Measurements from ENCODE around the gene HBG2.
"Not testable (repeated sequence)": the region's sequence is repeated elsewhere in the genome, so short reads cannot be mapped to it uniquely, and the experiment has no call there.

The HBG2 gene

GRCh38 chr11:5249807-5250396 is 4.7 kb downstream of the HBG2 start, which contains the start of gene HBG1:
HBG1 (minus strand) TSS chr11:5249857; CDS start chr11:5249804, 53 bp downstream.
- DNase-seq (ENCODE audit: low read depth in 2 of 2) = not testable (repeated sequence)

GRCh38 chr11:5248498-5248897 is 6.1 kb downstream of the HBG2 start:
- DNase-seq (ENCODE audit: low read depth in 2 of 2) = not testable (repeated sequence)

GRCh38 chr11:5247472-5248192 is 6.9 kb downstream of the HBG2 start:
- no peak for DNase-seq (ENCODE audit: low read depth in 2 of 2)

GRCh38 chr11:5246772-5247471 is 7.7 kb downstream of the HBG2 start:
- DNase-seq (ENCODE audit: low read depth in 2 of 2) = no peak

GRCh38 chr11:5245155-5245554 is 9.4 kb downstream of the HBG2 start:
- no peak for DNase-seq (ENCODE audit: low read depth in 2 of 2)

GRCh38 chr11:5243816-5244180 is 10.8 kb downstream of the HBG2 start:
- DNase-seq (ENCODE audit: low read depth in 2 of 2) = no peak

GRCh38 chr11:5242933-5243815 is 11.4 kb downstream of the HBG2 start:
- DNase-seq (ENCODE audit: low read depth in 2 of 2) = no peak

- DNase-seq (ENCODE audit: low read depth in 2 of 2) = no peak
Observed at GRCh38 chr11:5242208-5242607, 12.4 kb downstream of the HBG2 start.

GRCh38 chr11:5241458-5241857 is 13.1 kb downstream of the HBG2 start:
- no peak for DNase-seq (ENCODE audit: low read depth in 2 of 2)

- DNase-seq (ENCODE audit: low read depth in 2 of 2) = no peak
Observed at GRCh38 chr11:5240458-5240857, 14.1 kb downstream of the HBG2 start.

- no peak for DNase-seq (ENCODE audit: low read depth in 2 of 2)
Observed at GRCh38 chr11:5240056-5240455, 14.5 kb downstream of the HBG2 start.

GRCh38 chr11:5239046-5239445 is 15.5 kb downstream of the HBG2 start:
- DNase-seq (ENCODE audit: low read depth in 2 of 2) = no peak

GRCh38 chr11:5238486-5238885 is 16.1 kb downstream of the HBG2 start:
- no peak for DNase-seq (ENCODE audit: low read depth in 2 of 2)

- no peak for DNase-seq (ENCODE audit: low read depth in 2 of 2)
Observed at GRCh38 chr11:5237420-5237819, 17.2 kb downstream of the HBG2 start.

GRCh38 chr11:5235364-5236095 is 19.1 kb downstream of the HBG2 start:
- no peak for DNase-seq (ENCODE audit: low read depth in 2 of 2)

GRCh38 chr11:5234381-5234834 is 20.2 kb downstream of the HBG2 start, which contains the start of gene HBD:
HBD (minus strand) TSS chr11:5234483; CDS start chr11:5234433, 50 bp downstream.
- no peak for DNase-seq (ENCODE audit: low read depth in 2 of 2)

GRCh38 chr11:5233307-5233706 is 21.3 kb downstream of the HBG2 start:
- DNase-seq (ENCODE audit: low read depth in 2 of 2) = no peak

GRCh38 chr11:5232821-5233220 is 21.8 kb downstream of the HBG2 start:
- no peak for DNase-seq (ENCODE audit: low read depth in 2 of 2)

- DNase-seq (ENCODE audit: low read depth in 2 of 2) = no peak
Observed at GRCh38 chr11:5232176-5232575, 22.4 kb downstream of the HBG2 start.

GRCh38 chr11:5231111-5231510 is 23.5 kb downstream of the HBG2 start:
- no peak for DNase-seq (ENCODE audit: low read depth in 2 of 2)

- DNase-seq (ENCODE audit: low read depth in 2 of 2) = no peak
Observed at GRCh38 chr11:5230266-5230665, 24.3 kb downstream of the HBG2 start.

All from stimulated activated CD4-positive, alpha-beta T cell treated with anti-CD3 and anti-CD28 coated beads, Interleukin-1b, Interleukin-23, amount 100 ng/mL, for 1 hour (primary cell).